ENCODE results near the gene PHETA1. TPM values are rescaled to one million over a fixed set of nuclear protein-coding genes. Genes with fewer than 3 reads are reported as not detected.

The PHETA1 gene
- total RNA-seq (2021) (12.4 to 18.6 TPM (median 14.9 TPM) in 3 replicates), Bru-seq, nascent RNA (percentile 58 among the genes with signal in this experiment)
- long read RNA-seq, experiment 1, partial matches to known transcripts = 0 of 30 reads
- long read RNA-seq, experiment 1, other reads (novel, unspliced or antisense) = 27 of 30 reads
- long read RNA-seq, experiment 2, partial matches to known transcripts = 0 of 16 reads
- long read RNA-seq, experiment 2, other reads (novel, unspliced or antisense) = 16 of 16 reads
- long read RNA-seq, experiment 3 = 0 reads

- Mint-ChIP-seq H3K27ac (0 out of 2 replicates have a peak within 1 kb of the TSS, but pooled peaks have one; percentile 27), H3K36me3 (no peaks in the 10 kb centered on the region), H3K4me1 (peaks cover 10% of the 10 kb centered on the region), H3K27me3 (ENCODE audit: low read depth) (peaks cover 30% of the 10 kb centered on the region), H3K9me3 (no peaks in the 10 kb centered on the region; the same call in 1 of the 2 replicates), H3K4me3 (peak within 1 kb of the TSS; percentile 72)
- peak; percentile 95 for DNase-seq (ENCODE audit: low spot score)
- POLR2A ChIA-PET = interaction anchor here (0.5 to 1.2 kb wide), 2 partner anchors 34 to 211 kb away, joined by 3 read pairs; no protein-coding TSS in a partner anchor
- ATAC-seq = peak; percentile 94
- CTCF ChIA-PET = interaction anchor here (0.8 to 3.6 kb wide), 11 partner anchors 10 to 82 kb away, joined by 3 to 35 read pairs (median 5); no protein-coding TSS in a partner anchor
- peak; percentile 83 for TF ChIP-seq ESRRA (CRISPR knock-in tag; IDR thresholded peaks at IDR 0.05; ENCODE audit: borderline replicate concordance)
- TF ChIP-seq ZNF512 (CRISPR knock-in tag; IDR thresholded peaks at IDR 0.05; ENCODE audit: borderline replicate concordance) = no peak
- TF ChIP-seq HMGXB4 (CRISPR knock-in tag; IDR thresholded peaks at IDR 0.05) = peak; percentile 83
- peak; percentile 44; the same call in 1 of the 2 replicates for TF ChIP-seq CREM (CRISPR knock-in tag; IDR thresholded peaks at IDR 0.05)
- TF ChIP-seq FOXP1 (CRISPR knock-in tag; IDR thresholded peaks at IDR 0.05; ENCODE audit: borderline replicate concordance) = peak; percentile 87
- no peak for TF ChIP-seq CDX4 (CRISPR knock-in tag; IDR thresholded peaks at IDR 0.05; ENCODE audit: borderline replicate concordance)
- no peak for TF ChIP-seq AFF4 (CRISPR knock-in tag; IDR thresholded peaks at IDR 0.05; ENCODE audit: borderline replicate concordance)
- no peak for TF ChIP-seq ERG (CRISPR knock-in tag; IDR thresholded peaks at IDR 0.05)
- TF ChIP-seq SMAD3 (CRISPR knock-in tag; IDR thresholded peaks at IDR 0.05; ENCODE audit: borderline replicate concordance) = no peak
- TF ChIP-seq ZNF219 (CRISPR knock-in tag; IDR thresholded peaks at IDR 0.05; ENCODE audit: borderline replicate concordance) = no peak
- no peak; the same call in 1 of the 2 replicates for TF ChIP-seq TCF7 (CRISPR knock-in tag; IDR thresholded peaks at IDR 0.05; ENCODE audit: low read depth)
- no peak for TF ChIP-seq USF1 (CRISPR knock-in tag; IDR thresholded peaks at IDR 0.05)
- TF ChIP-seq ZNF121 (CRISPR knock-in tag; IDR thresholded peaks at IDR 0.05) = no peak
- TF ChIP-seq E2F4 (CRISPR knock-in tag; IDR thresholded peaks at IDR 0.05; ENCODE audit: borderline replicate concordance, low read depth) = no peak
- TF ChIP-seq ZBTB21 (CRISPR knock-in tag; IDR thresholded peaks at IDR 0.05; ENCODE audit: borderline replicate concordance) = no peak
- TF ChIP-seq HMGA2 (CRISPR knock-in tag; IDR thresholded peaks at IDR 0.05) = no peak
- TF ChIP-seq ZNF532 (CRISPR knock-in tag; IDR thresholded peaks at IDR 0.05; ENCODE audit: borderline replicate concordance) = no peak
- TF ChIP-seq NR1H2 (CRISPR knock-in tag; IDR thresholded peaks at IDR 0.05) = no peak
Observed at GRCh38 chr12:111368788-111369495, at the start of gene PHETA1. Gene PHETA1 (minus strand): TSS chr12:111369095. CDS start chr12:111363427, 5,668 bp downstream.

Data from WTC11 (cell line).